Thyroid gland (tissue), 4 donors: Measurements from ENCODE around the gene NME7. TPM values are rescaled to one million over a fixed set of nuclear protein-coding genes. Genes with fewer than 3 reads are reported as not detected.
A peak's percentile ranks its signal among the peaks of the same experiment; 100 is the strongest.

Experiments
- DNase-seq, 2 donors: peaks; one replicate each; pipeline ENCODE4 v3.0.0-alpha.2; 2019
- H3K27ac ChIP-seq, 3 donors: fragments of 200-600 bp; sonication (generic); 1 replicate in 2 of 3; 2 replicates in 1 of 3; pipeline ENCODE4 v1.5.1; 2016 to 2019; ENCODE audit warnings: mild to moderate bottlenecking in 1 of 3, moderate library complexity in 1 of 3
- H3K27me3 ChIP-seq: fragments of 200-600 bp; sonication (generic); one replicate; pipeline ENCODE4 v1.5.1; 2019
- H3K36me3 ChIP-seq, 2 donors: fragments of 200-600 bp; sonication (generic); one replicate each; pipeline ENCODE4 v1.5.1; 2016 to 2019
- H3K4me1 ChIP-seq, 2 donors: fragments of 200-600 bp; sonication (generic); one replicate each; pipeline ENCODE4 v1.5.1; 2017 to 2019
- H3K4me3 ChIP-seq, 3 donors: fragments of 200-600 bp; sonication (generic); replicated peaks in 1 of 3; 1 replicate in 2 of 3; 2 replicates in 1 of 3; pipeline ENCODE4 v1.5.1; 2016; ENCODE audit warnings: mild to moderate bottlenecking in 1 of 3
- H3K9me3 ChIP-seq: fragments of 200-600 bp; sonication (generic); one replicate; pipeline ENCODE4 v1.5.1; 2017
- POLR2A ChIP-seq, 2 donors: fragments of 450-650 bp; IDR thresholded peaks; one replicate each; pipeline ENCODE4 v1.6.1; 2017; ENCODE audit warnings: antibody characterized with exemption in 2 of 2, mild to moderate bottlenecking in 2 of 2, moderate library complexity in 1 of 2
- WGBS, 2 donors: methylation state at CpG; one replicate each; pipeline ENCODE4 v1.1.5; 2017; 5-methylcytosine and 5-hydroxymethylcytosine counted together
- intact Hi-C: fragments of 100-400 bp; cut with DNase I; formaldehyde crosslinking; loops from one replicate; pipeline ENCODE4 v1.15.1; 2023
- total RNA-seq, 4 donors: library from RNA; depleted of rRNA; stranded (reverse); fragments of >200 nt; gene quantifications; one replicate each; pipeline ENCODE4 v1.2.3, GENCODE V29; 2016
- TF ChIP-seq, protein P1 (sequence below), 6 experiments: fragments of 200-600 bp in 3 of 6; fragments of 450-650 bp in 3 of 6; sonication (generic) in 3 of 6; IDR thresholded peaks; one replicate each; pipeline ENCODE4 v1.5.1; 2016 to 2019; ENCODE audit warnings: antibody characterized with exemption in 6 of 6, mild to moderate bottlenecking in 2 of 6, inconsistent platforms in 1 of 6, moderate library complexity in 1 of 6

The NME7 gene
- total RNA-seq, 4 donors from 2014 or later, result 26.3 to 44.9 (median 36.4) TPM

DNA sequence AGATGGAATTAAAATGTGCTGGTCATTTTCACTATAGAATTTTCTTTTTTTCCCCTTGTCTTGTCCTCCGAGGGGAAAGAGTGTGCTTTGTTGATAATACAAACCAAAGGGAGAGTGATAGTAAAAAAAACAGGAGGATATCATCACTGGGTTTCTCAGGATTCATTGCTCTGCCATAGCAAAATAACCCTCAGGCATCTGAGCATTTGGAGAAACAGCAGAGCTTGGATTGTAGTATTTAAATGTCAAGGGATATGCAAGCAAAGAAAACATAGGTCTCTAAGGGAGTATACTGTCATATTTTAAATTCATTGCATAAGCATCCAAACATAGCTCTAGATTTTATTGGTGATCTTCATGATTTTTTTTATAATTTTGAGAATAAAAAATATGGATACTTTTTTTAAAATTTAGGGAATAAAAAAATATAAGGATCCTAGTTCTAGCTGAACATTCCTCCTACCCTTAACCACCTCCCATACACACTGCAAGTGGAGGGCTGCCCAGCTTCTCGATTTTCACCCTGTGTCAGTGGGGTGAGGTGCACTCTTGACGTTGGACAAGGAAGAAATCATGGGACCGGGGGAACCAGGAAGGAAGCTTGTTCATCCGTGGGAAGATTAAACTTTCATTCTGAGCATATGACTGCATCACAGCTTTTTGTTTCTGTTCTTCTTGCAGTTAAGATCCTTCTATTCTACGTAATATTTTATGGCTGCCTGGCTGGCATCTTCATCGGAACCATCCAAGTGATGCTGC is 256.7 kb downstream of the NME7 start:
- Histone ChIP-seq H3K4me3 (peak overlapping the region in 1 of 3 donors; percentile 81), H3K9me3 (no peaks in the 10 kb centered on the region), H3K4me1 (peaks cover 36 to 37% of the 10 kb centered on the region in 2 donors), H3K27ac (peak overlapping the region; percentile 97 to 100 (median 99)), H3K27me3 (no peaks in the 10 kb centered on the region), H3K36me3 (peaks cover 31% of the 10 kb centered on the region in 2 donors)
- TF ChIP-seq POLR2A (IDR thresholded peaks at IDR 0.05), result peak in 1 of 2 donors; percentile 32
- TF ChIP-seq, protein P1, sequence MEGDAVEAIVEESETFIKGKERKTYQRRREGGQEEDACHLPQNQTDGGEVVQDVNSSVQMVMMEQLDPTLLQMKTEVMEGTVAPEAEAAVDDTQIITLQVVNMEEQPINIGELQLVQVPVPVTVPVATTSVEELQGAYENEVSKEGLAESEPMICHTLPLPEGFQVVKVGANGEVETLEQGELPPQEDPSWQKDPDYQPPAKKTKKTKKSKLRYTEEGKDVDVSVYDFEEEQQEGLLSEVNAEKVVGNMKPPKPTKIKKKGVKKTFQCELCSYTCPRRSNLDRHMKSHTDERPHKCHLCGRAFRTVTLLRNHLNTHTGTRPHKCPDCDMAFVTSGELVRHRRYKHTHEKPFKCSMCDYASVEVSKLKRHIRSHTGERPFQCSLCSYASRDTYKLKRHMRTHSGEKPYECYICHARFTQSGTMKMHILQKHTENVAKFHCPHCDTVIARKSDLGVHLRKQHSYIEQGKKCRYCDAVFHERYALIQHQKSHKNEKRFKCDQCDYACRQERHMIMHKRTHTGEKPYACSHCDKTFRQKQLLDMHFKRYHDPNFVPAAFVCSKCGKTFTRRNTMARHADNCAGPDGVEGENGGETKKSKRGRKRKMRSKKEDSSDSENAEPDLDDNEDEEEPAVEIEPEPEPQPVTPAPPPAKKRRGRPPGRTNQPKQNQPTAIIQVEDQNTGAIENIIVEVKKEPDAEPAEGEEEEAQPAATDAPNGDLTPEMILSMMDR (IDR thresholded peaks at IDR 0.05), result no peak
- WGBS, 2 donors, result 26 to 28% methylated on average over 7 of the region's 7 CpGs
- intact Hi-C loops, result no loop called here
- DNase-seq, result peak; percentile 55 to 60

DNA sequence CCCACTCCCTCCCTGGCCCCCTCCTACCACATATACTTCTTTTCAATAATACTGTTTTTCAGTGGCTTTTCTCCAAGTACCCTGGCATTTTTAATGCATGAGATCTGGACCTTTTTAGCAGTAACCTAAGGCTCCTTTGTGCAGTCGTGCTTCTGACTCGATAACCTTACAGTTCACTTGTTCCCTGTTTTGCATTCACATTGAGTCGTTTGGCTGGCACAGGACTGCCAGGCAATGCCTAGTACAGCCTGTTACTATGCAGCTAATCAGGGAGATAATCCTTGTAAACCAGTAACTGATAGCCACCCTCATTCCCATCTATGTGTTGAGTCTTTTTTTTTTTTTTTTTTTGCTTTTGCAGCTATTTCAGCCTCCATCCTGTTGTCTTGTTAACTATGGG is 257.4 kb downstream of the NME7 start:
- no peaks in the 10 kb centered on the region for H3K27me3 ChIP-seq
- H3K36me3 ChIP-seq, result peaks cover 27 to 30% of the 10 kb centered on the region in 2 donors
- peak overlapping the region in 2 of 3 donors; percentile 81 to 92 for H3K4me3 ChIP-seq
- H3K27ac ChIP-seq, result peak overlapping the region; percentile 97 to 100 (median 99)
- no peak for DNase-seq
- TF ChIP-seq, protein P1 (IDR thresholded peaks at IDR 0.05), result no peak
- no peak for TF ChIP-seq POLR2A (IDR thresholded peaks at IDR 0.05)
- H3K9me3 ChIP-seq, result no peaks in the 10 kb centered on the region
- WGBS, 2 donors, result 7 to 19% methylated on average over 3 of the region's 3 CpGs
- intact Hi-C loops, result no loop called here
- H3K4me1 ChIP-seq, result peaks cover 32 to 33% of the 10 kb centered on the region in 2 donors

DNA sequence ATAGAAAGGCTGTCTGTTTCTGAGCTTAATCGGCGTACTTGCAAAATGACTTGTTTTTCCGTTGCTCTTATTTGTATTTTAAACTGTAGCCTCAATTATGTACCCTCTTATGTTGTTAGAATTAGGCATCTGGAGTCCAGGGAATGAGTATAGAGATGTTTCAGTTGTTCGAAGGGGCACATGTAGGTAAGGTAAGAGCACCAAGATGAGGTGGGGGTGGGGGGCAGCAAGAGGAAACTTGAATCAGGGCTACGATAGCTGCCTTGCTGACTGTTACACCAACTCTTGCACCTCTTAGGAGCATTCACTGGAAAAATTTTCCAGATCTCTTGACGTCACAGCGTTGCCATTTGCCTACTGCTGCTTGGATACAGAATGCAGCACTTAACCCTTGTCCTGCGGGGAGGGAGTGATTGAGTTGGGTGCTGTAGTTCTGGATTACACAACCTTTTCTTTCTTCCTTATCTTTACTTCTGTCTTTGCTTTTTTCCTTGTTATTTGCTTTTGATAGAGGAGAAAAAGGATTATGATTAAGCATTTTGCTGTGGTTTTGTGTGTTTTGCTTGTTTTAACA is 257.9 kb downstream of the NME7 start:
- peaks cover 38 to 39% of the 10 kb centered on the region in 2 donors for H3K4me1 ChIP-seq
- no peaks in the 10 kb centered on the region for H3K27me3 ChIP-seq
- intact Hi-C loops, result loop anchor here (10.0 kb wide), 1 partner anchor 235 kb away; no protein-coding TSS in a partner anchor
- 26 to 30% methylated on average over 8 of the region's 8 CpGs for WGBS, 2 donors
- H3K36me3 ChIP-seq, result peaks cover 25 to 29% of the 10 kb centered on the region in 2 donors
- no peaks in the 10 kb centered on the region for H3K9me3 ChIP-seq
- peak overlapping the region; percentile 97 to 100 (median 99) for H3K27ac ChIP-seq
- TF ChIP-seq, protein P1 (IDR thresholded peaks at IDR 0.05), result no peak
- TF ChIP-seq POLR2A (IDR thresholded peaks at IDR 0.05), result peak in 1 of 2 donors; percentile 93
- DNase-seq, result peak; percentile 80 to 83
- peak overlapping the region in 2 of 3 donors; percentile 81 to 92 for H3K4me3 ChIP-seq

DNA sequence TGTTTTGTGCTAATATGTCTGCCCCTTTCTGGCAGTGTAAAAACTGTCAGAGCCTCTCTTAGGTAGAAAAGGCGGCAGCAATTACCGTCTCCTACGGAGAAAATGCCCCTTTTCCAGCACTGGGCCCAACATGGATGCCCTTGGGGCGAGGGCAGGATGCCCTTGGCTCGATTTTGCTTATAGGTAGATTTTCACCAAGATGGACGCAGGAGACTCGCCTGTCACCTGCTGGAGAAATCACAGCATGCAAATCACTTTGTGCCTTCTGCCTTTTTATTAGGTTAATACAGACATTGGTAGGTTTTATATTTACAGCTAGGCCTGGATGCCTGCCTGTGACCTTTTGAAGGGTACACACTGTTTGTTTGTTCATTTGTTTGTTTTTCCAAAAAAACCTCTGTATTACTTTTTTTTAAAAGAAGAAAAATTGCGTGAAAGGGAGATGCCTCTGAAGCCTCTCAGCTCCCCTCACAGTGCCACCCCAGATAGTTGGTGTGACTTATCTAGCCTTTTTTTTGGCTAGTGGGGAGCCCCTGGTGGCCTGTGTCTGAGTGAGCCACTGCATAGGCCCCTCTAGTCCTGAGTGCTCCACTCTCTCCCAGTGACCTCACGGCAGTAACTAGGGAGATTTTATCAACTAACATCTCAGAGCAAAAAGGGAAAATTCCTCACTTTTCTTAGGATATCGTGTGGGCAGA is 258.6 kb downstream of the NME7 start:
- intact Hi-C loops, result loop anchor here (10.0 kb wide), 1 partner anchor 236 kb away; no protein-coding TSS in a partner anchor
- no peaks in the 10 kb centered on the region for H3K9me3 ChIP-seq
- H3K4me1 ChIP-seq, result peaks cover 44% of the 10 kb centered on the region in 2 donors
- H3K36me3 ChIP-seq, result peaks cover 22 to 23% of the 10 kb centered on the region in 2 donors
- WGBS, 2 donors, result 32 to 36% methylated on average over 10 of the region's 10 CpGs
- H3K27me3 ChIP-seq, result no peaks in the 10 kb centered on the region
- peak overlapping the region; percentile 97 to 100 (median 99) for H3K27ac ChIP-seq
- TF ChIP-seq, protein P1 (IDR thresholded peaks at IDR 0.05), result peak in 3 of 6 experiments; percentile 35 to 53 (median 45)
- TF ChIP-seq POLR2A (IDR thresholded peaks at IDR 0.05), result no peak
- peak overlapping the region; percentile 51 to 92 (median 81) for H3K4me3 ChIP-seq
- DNase-seq, result peak; percentile 53 to 58
